ENCODE results near the gene SMARCC1.

Gene SMARCC1

DNA sequence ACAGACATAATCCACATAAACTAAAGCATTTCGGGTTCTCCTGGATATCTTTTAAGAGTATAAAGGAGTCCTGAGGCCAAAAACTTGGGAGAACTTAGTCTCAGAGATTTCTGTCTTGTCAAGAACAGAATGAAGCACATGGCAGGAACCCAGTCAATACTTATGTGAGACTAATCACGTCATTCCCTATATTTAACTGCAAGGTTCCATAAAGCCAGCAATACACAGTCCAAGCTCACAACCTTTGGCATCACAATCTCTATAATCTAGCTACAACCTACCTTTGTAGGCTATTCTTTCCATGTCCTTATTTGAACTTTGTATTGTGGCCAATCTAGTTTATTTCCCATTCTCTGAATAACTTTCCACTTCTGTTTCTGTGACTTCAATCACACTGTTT lies 134.1 kb downstream of the SMARCC1 start:
- Histone ChIP-seq H3K4me1 (ENCODE audit: insufficient read depth, low read length) (no peaks in the 10 kb centered on the region), H3K9ac (ENCODE audit: low read depth, low read length) (no peak overlapping the region), H3K36me3 (ENCODE audit: insufficient read depth, low read length) (no peaks in the 10 kb centered on the region; the same call in 1 of the 2 replicates), H3K9me3 (ENCODE audit: control insufficient read depth, insufficient read depth, low read length) (no peaks in the 10 kb centered on the region)

DNA sequence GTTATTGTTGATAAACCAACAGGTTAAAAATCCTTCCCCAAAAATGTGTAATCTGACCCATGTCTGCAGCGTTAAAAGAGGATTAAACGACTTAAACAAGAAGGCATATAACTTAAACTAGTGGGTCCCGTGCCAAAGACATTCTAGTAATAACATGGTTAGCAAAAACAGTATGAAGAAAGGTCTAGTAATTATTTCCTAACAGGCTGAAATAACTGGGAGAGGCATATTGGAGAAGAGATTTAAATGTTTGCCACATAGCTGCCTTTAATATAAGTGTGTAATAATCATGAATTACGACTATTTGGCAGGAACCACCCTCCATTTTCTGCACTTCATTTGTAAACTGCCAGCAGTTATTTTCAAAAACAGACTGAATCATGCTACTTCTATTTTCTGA lies 135.3 kb downstream of the SMARCC1 start:
- no peak overlapping the region for H3K9ac ChIP-seq (ENCODE audit: low read depth, low read length)
- H3K4me1 ChIP-seq (ENCODE audit: insufficient read depth, low read length), result no peaks in the 10 kb centered on the region
- H3K9me3 ChIP-seq (ENCODE audit: control insufficient read depth, insufficient read depth, low read length), result no peaks in the 10 kb centered on the region
- H3K36me3 ChIP-seq (ENCODE audit: insufficient read depth, low read length), result no peaks in the 10 kb centered on the region

DNA sequence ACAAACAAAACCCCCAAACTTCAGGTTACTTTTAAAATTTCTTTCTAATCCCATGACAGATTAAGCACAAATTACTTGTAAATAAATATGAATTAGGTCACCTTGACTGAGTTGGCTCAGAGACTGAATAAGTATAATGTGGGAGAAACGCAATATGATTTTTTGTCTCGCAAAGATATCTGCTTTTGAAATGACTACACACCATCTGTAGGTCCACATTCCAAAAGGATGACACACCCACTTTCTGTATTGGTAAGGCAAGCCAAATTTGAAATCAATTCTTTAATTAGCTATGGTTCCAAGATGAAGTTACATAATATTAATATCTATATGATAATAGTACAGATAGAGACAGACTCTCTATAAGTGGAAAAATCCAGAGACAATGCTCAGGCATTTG lies 136.1 kb downstream of the SMARCC1 start:
- Histone ChIP-seq H3K9me3 (ENCODE audit: control insufficient read depth, insufficient read depth, low read length) (no peaks in the 10 kb centered on the region), H3K36me3 (ENCODE audit: insufficient read depth, low read length) (0 out of 2 replicates have a peak, but pooled peaks cover 2% of the 10 kb centered on the region), H3K9ac (ENCODE audit: low read depth, low read length) (no peak overlapping the region), H3K4me1 (ENCODE audit: insufficient read depth, low read length) (no peaks in the 10 kb centered on the region)

DNA sequence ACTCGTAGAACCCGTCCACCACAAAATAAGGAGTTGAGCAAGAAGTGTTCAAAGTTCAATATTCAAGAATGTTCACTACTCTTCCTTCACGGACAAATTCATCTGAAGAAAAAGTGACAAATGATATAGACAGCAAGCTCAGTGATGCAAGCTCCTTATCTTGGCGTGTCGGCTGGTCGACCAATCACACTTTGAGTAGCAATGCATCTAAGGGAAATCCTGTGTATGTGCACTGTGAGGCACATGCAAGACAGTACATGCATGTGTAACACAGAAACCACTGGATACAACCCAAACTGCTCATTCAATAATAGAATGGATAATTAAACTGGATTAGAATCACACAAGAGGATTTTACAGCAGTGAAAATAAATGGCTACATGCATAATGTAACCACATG lies 138.6 kb downstream of the SMARCC1 start:
- Histone ChIP-seq H3K9ac (ENCODE audit: low read depth, low read length) (no peak overlapping the region), H3K4me1 (ENCODE audit: insufficient read depth, low read length) (no peaks in the 10 kb centered on the region), H3K36me3 (ENCODE audit: insufficient read depth, low read length) (peaks cover 4% of the 10 kb centered on the region; the same call in 1 of the 2 replicates)

DNA sequence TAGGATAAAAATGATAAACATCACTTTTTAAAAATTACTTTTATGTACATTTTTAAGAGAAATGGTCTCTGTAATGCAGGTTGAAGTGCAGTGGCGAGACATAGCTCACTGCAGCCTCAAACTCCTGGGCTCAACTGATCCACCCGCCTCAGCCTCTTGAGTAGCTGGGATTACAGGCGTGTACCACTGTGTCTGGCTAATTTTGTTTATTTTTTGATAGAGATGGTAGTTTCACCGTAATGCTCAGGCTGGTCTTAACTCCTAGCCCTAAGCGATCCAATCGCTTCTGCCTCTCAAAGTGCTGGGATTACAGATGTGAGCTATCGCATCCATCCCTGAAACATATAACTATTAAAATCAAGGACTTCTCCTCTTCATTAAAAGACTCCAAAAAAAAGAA lies 140.0 kb downstream of the SMARCC1 start:
- Histone ChIP-seq H3K36me3 (ENCODE audit: insufficient read depth, low read length) (peaks cover 8% of the 10 kb centered on the region), H3K9me3 (ENCODE audit: control insufficient read depth, insufficient read depth, low read length) (no peaks in the 10 kb centered on the region), H3K9ac (ENCODE audit: low read depth, low read length) (no peak overlapping the region), H3K4me1 (ENCODE audit: insufficient read depth, low read length) (no peaks in the 10 kb centered on the region)

More for the DNA sequence above, 138.6 kb downstream of the SMARCC1 start:
- no peaks in the 10 kb centered on the region for H3K9me3 ChIP-seq (ENCODE audit: control insufficient read depth, insufficient read depth, low read length)

DNA sequence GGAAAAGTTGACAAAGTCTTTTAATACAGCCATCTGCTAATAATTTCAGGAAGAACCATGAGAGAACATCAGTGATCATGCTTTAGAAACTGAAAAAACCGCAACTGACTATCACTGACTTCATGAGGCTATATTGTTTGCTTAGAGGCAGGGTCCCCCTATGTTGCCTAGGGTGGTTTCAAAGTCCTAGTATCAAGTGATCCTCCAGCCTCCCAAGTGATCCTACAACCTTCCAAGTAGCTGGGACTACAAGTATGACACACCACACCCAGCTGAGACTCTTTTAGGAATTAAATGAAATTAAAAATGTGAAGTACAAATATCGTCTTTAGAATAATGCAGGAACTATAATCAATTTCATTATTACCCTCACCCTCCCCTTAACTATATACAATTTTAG lies 144.8 kb downstream of the SMARCC1 start:
- Histone ChIP-seq H3K9ac (ENCODE audit: low read depth, low read length) (no peak overlapping the region), H3K4me1 (ENCODE audit: insufficient read depth, low read length) (no peaks in the 10 kb centered on the region), H3K36me3 (ENCODE audit: insufficient read depth, low read length) (peaks cover 35% of the 10 kb centered on the region), H3K9me3 (ENCODE audit: control insufficient read depth, insufficient read depth, low read length) (no peaks in the 10 kb centered on the region)

DNA sequence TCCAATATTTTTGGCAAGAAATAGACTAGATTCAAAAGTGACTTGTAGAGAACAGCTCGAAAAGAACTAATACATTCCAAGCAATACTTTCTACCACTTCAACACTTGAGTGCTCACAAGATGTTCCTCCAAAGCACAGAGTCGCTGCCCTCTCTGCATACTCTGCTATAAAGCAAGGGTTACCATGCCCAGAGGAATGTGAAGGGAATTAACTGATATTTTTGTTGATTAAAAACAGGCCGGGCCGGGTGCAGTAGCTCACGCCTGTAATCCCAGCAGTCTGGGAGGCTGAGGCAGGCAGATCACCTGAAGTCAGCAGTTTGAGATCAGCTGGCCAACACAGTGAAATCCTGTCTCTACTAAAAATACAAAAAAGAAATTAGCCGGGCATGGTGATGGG lies 145.5 kb downstream of the SMARCC1 start:
- Histone ChIP-seq H3K4me1 (ENCODE audit: insufficient read depth, low read length) (no peaks in the 10 kb centered on the region), H3K36me3 (ENCODE audit: insufficient read depth, low read length) (peaks cover 41% of the 10 kb centered on the region), H3K9me3 (ENCODE audit: control insufficient read depth, insufficient read depth, low read length) (no peaks in the 10 kb centered on the region), H3K9ac (ENCODE audit: low read depth, low read length) (no peak overlapping the region)

DNA sequence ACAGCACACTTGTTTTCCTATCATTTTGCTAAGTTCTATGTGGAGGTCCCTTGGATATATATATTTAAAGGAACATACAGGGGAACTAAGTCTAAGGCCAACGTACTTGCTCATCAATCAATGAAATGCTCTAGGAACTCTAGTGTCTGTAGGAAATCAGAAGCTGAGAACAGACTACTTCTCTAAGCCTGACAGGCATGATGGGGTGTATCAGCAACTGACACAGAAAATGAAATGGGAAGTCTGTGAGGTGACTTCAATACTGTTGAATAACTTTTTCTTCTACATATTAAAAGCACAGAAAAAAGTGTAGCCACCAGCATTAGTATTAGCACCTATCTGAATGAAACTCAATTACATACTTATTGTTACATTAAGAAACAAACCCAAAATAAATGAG lies 146.2 kb downstream of the SMARCC1 start:
- H3K36me3 ChIP-seq (ENCODE audit: insufficient read depth, low read length), result peaks cover 41% of the 10 kb centered on the region
- no peaks in the 10 kb centered on the region for H3K4me1 ChIP-seq (ENCODE audit: insufficient read depth, low read length)
- H3K9me3 ChIP-seq (ENCODE audit: control insufficient read depth, insufficient read depth, low read length), result no peaks in the 10 kb centered on the region
- H3K9ac ChIP-seq (ENCODE audit: low read depth, low read length), result no peak overlapping the region

DNA sequence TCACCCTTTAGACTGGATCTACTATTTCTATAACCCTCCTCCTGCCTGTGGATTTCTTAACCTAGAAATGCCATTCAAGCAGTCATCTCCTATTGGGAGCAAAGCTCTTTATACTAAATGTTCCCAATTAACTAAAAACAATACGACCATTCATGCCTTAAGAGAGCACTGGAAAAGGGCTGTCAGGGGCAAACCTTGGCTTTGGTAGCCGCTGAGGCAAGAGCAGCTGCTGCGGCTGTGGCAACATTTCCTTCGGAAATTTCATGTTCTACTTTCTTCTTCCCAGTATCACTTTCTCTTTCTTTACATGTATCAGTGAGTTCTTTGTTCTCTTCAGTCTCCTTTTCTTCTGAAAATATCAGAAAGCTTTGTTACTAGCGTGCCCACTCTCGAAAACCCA lies 146.7 kb downstream of the SMARCC1 start:
- Histone ChIP-seq H3K9ac (ENCODE audit: low read depth, low read length) (no peak overlapping the region), H3K4me1 (ENCODE audit: insufficient read depth, low read length) (no peaks in the 10 kb centered on the region), H3K9me3 (ENCODE audit: control insufficient read depth, insufficient read depth, low read length) (no peaks in the 10 kb centered on the region), H3K36me3 (ENCODE audit: insufficient read depth, low read length) (peaks cover 41% of the 10 kb centered on the region)

DNA sequence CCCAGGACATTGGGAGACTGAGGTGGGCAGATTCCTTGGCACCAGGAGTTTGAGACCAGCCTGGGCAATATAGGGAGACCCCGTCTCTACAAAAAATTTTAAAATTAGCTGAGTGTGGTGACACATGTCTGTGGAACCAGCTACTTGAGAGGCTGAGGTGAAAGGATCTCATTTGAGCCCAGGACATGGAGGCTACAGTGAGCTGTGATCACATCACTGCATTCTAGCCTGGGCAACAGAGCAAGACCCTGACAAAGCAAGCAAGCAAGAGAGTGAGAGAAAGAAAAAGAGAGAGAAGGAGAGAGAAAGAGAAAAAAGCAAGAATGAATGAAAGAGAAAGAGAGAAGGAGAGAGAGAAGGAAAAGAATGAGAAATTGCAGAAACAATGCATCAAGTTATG lies 150.9 kb downstream of the SMARCC1 start:
- Histone ChIP-seq H3K4me1 (ENCODE audit: insufficient read depth, low read length) (no peaks in the 10 kb centered on the region), H3K9ac (ENCODE audit: low read depth, low read length) (no peak overlapping the region), H3K36me3 (ENCODE audit: insufficient read depth, low read length) (peaks cover 41% of the 10 kb centered on the region), H3K9me3 (ENCODE audit: control insufficient read depth, insufficient read depth, low read length) (no peaks in the 10 kb centered on the region)

DNA sequence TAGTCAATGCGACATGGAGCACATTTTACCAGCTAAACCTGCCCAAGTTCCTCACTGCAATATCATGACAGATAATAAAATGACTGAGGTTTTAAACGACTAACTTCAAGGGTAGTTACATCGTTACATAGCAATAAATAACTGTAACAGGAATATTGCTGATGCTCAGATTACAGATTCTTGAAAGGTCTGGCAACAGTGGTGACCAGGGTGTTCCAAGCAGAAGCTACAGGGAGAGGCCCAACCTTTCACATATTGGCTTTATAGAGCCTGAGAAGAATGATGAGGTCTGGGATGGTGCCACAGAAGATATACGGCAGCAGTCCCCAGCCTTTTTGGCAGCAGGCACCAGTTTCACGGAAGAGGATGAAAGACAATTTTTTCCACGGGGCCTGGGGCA lies 151.9 kb downstream of the SMARCC1 start:
- Histone ChIP-seq H3K9ac (ENCODE audit: low read depth, low read length) (no peak overlapping the region), H3K9me3 (ENCODE audit: control insufficient read depth, insufficient read depth, low read length) (no peaks in the 10 kb centered on the region), H3K4me1 (ENCODE audit: insufficient read depth, low read length) (no peaks in the 10 kb centered on the region), H3K36me3 (ENCODE audit: insufficient read depth, low read length) (peaks cover 35% of the 10 kb centered on the region)

DNA sequence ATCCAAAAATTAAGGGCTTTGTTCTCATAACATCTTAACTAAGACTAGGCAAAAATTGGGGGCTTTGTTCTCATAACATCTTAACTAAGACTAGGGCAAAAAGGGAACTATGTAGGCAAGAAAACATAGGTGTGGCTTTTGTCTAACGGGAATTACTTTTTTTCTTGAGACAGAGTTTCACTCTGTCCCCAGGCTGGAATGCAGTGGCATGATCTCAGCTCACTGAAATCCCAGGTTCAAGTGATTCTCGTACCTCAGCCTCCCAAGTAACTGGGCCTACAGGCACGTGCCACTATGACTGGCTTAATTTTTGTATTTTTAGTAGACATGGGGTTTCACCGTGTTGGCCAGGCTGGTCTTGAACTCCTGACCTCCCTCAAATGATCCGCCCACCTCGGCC lies 153.3 kb downstream of the SMARCC1 start:
- Histone ChIP-seq H3K4me1 (ENCODE audit: insufficient read depth, low read length) (no peaks in the 10 kb centered on the region), H3K36me3 (ENCODE audit: insufficient read depth, low read length) (peaks cover 36% of the 10 kb centered on the region), H3K9me3 (ENCODE audit: control insufficient read depth, insufficient read depth, low read length) (no peaks in the 10 kb centered on the region), H3K9ac (ENCODE audit: low read depth, low read length) (no peak overlapping the region)

DNA sequence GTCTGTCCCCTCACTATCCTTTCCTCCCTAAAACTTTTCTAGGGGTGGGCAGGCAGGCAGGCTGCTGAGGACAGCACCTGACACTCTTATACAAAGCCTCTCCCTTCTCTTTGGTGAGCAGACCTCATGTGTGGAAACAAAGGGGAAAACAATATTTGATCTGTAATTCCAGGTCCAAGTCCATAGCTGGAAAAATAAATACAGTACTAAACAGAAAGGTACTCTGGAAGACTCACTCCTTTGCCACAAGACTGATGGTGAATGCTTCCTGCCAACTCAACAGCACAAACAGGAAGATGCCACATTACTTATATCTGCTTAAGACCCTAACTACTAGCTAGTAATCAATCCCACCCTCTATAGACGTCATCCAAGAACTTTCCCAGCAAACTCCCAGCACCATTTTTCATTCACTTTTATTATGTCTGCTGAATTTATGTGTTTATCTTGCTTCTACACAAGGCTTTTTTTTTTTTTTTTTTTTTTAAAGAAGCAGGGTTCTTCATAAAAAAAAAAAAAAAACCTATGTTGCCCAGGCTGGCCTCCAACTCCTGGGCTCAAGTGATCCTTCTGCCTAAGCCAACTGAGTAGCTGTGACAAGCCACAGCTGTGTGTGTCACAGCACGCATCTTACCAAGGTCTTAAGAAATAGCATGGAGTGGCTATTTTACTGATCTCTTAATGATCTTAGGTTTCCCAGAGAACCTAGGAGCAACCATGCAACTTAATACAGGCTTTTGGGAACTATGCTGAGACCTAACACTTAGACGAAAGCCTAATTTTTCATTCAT lies 158.8 kb downstream of the SMARCC1 start:
- no peaks in the 10 kb centered on the region for H3K9me3 ChIP-seq (ENCODE audit: control insufficient read depth, insufficient read depth, low read length)
- peaks cover 44% of the 10 kb centered on the region for H3K36me3 ChIP-seq (ENCODE audit: insufficient read depth, low read length)
- no peak overlapping the region for H3K9ac ChIP-seq (ENCODE audit: low read depth, low read length)
- no peaks in the 10 kb centered on the region; the same call in 1 of the 2 replicates for H3K4me1 ChIP-seq (ENCODE audit: insufficient read depth, low read length)

DNA sequence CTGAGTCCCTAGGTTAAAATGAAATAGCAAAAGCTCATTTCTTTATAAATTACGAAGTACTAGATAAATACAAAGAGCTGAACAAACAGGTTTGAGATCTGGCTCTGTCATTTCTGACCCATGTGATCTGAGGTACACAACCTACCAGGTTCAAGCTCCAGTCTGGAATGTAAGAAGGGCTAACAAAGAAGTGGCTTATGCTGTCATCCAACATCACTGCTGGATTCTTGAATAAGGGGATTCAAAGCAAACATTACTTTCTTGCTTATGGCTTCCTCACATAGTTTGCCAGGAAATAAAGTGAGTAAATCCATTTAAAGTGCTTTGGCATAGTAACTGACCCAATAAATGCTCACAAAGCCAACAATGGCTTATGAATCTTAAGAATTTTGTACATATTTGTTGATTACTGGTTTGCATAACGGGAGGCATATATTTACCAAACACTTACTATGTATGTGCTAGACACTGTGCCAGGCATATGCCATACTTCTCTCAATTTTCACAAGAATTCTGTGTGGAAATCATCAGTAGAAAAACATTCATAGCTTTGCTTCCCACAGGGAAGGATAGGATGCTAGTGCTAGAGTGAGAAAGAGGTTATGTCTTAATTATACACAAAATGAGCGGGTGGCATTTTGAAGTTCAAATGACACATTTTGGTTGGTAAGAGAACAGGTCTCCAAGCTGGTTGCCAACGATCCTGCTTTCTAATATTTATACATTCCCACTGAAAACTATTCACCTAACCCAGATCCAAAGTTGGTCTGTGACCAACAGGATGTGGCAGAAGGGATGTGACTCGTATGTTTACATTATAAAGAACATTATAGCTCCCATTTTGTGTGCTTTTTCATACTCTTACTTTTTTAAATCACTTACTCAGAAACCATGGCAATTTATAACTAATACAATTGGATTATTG lies 164.3 kb downstream of the SMARCC1 start:
- Histone ChIP-seq H3K36me3 (ENCODE audit: insufficient read depth, low read length) (peaks cover 48% of the 10 kb centered on the region), H3K9ac (ENCODE audit: low read depth, low read length) (no peak overlapping the region), H3K9me3 (ENCODE audit: control insufficient read depth, insufficient read depth, low read length) (no peaks in the 10 kb centered on the region), H3K4me1 (ENCODE audit: insufficient read depth, low read length) (peaks cover 13% of the 10 kb centered on the region)

DNA sequence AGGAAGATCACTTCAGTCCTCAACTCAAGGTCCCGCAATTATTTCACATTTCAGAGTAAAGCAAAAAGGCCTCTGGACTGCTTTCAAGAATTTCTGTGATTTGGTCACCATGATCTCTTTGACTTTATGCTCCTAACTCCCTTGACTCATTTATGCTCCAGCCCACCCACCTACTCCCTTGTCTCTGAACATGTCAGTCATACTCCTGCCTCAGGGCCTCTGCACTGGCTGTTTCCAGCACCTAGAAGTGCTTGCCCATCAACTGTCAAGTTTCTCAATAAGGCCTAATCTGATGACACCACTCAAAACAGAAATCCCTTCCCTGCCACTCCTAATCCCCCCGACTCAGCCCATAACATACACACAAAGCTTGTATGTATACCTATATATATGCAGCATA lies 166.9 kb downstream of the SMARCC1 start:
- Histone ChIP-seq H3K36me3 (ENCODE audit: insufficient read depth, low read length) (peaks cover 52% of the 10 kb centered on the region), H3K9ac (ENCODE audit: low read depth, low read length) (no peak overlapping the region)

More for the DNA sequence above, 166.9 kb downstream of the SMARCC1 start:
- Histone ChIP-seq H3K9me3 (ENCODE audit: control insufficient read depth, insufficient read depth, low read length) (no peaks in the 10 kb centered on the region), H3K4me1 (ENCODE audit: insufficient read depth, low read length) (peaks cover 13% of the 10 kb centered on the region)
